Activated T-cell treated with anti-CD3 and anti-CD28 coated beads, Interleukin-2, amount 50 U/mL, for 1 hour (primary cell): ENCODE data around the gene LCE2A.

Experiments
- DNase-seq: peaks from one replicate; pipeline ENCODE4 v3.0.0-alpha.2; 2020

Gene LCE2A

DNA sequence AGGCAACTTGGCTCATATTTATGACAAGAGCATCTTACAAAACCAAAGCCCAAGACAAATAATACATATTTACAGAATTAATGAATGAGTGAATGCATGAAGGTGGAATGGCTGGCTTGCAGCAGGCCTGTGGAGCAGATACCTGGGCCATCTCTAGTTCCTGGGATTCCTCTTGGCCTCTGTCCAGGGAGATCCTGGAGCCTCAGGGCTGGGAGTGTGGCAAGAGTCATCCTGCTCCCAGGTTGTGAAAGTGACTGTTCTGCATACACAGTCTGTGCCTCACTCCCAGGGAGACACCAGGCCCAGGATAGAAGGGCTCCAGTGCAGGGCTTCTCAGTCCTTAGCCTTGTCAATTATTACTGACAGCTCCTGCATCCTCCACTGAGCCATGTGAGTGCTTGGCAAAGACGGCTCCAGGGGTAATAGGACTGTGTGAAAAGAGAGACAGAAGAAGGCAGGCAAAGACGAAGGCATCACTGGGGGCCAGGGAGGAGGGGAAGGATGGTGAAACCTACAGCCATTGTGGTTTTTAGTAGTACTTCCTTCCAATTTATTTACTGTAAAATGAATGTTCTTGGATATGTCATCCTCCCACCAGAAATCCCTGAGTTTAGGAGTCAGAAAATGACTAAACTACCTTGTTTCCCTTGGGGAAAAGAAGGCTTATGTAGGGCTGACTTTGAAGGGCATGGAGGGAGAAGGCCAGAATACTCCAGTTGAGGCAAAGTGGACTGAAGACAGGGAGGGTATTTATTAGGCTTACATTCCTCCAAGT, 45.4 kb downstream of the LCE2A start:
- DNase-seq, result no peak

DNA sequence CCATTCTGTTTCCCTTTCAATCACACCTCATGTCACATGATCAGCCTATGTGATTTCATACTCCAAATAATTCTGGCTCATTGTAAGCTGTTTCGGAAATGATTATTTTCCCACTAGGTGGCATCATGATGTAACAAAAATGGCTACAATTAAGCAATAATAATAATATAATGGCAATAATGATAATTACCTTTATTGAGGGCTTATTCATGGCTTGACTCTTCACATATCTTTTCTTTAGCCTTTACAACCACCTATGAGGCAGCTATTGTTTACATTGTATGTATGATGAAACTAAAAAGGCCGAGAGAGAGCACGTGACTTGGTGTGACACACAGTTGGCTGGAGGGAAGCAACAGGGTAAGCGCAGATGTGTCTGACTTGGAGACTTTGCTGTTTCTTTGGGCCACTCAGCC, 47.2 kb downstream of the LCE2A start:
- no peak for DNase-seq

- no peak for DNase-seq
Measured at GRCh38 chr1:152745765-152746444, 47.8 kb downstream of the LCE2A start.

DNA sequence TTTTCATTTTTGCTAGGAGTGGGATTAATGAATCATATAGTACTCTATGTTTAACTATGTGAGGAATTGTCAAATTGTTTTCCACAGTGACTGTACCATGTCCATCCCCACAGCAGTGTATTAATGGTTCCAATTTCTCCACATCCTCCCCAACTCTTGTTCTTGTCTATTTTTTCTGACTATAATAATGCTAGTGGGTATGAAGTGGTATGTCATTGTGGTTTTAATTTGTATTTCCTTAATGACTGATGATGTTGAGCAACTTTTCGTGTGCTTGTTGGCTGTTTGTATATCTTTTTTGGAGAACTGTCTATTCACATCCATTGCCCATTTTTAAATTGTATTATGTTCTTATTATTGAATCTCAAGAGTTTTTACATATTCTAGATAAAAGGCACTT, 49.7 kb downstream of the LCE2A start:
- no peak for DNase-seq
